ENCODE data around the gene HAPLN3.

DNA sequence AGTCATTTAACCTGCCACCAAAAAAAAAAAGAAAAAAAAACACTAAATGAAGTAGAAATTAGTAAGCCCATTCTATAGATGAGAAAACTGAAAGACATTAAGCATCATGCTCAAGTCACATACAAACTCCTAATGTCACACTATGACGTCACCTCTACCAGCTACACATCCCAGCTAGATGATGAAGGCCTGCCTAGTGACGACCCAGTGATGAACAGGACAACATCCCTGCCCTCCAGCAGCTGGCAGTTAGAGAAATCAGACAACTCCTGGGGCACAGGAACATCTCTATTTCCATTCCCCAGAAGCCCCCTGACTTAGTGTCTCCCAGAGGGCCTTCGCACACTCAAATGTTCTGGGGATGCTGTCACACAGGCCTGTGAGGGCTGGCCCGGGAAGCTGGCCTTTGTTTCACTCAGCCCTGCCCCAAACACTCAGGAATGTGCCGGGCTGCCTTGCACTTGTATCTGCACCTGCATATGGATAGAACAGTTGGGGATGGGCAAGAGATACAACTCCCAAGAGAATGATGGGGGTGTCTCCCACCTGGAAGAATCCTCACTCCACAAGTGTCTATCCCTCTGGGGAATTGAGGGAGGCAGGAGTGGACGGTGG lies 7.0 kb upstream of the HAPLN3 start:
- TF ChIP-seq, protein P1, sequence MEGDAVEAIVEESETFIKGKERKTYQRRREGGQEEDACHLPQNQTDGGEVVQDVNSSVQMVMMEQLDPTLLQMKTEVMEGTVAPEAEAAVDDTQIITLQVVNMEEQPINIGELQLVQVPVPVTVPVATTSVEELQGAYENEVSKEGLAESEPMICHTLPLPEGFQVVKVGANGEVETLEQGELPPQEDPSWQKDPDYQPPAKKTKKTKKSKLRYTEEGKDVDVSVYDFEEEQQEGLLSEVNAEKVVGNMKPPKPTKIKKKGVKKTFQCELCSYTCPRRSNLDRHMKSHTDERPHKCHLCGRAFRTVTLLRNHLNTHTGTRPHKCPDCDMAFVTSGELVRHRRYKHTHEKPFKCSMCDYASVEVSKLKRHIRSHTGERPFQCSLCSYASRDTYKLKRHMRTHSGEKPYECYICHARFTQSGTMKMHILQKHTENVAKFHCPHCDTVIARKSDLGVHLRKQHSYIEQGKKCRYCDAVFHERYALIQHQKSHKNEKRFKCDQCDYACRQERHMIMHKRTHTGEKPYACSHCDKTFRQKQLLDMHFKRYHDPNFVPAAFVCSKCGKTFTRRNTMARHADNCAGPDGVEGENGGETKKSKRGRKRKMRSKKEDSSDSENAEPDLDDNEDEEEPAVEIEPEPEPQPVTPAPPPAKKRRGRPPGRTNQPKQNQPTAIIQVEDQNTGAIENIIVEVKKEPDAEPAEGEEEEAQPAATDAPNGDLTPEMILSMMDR (conservative IDR thresholded peaks at IDR 0.05; ENCODE audit: low read length) = no peak
- no peak for TF ChIP-seq EZH2phosphoT487 (IDR thresholded peaks at IDR 0.05; ENCODE audit: borderline replicate concordance)
